CD8-positive, alpha-beta memory T cell (primary cell): ENCODE data around the gene SPAG6. TPM values are rescaled to one million over a fixed set of nuclear protein-coding genes. Genes with fewer than 3 reads are reported as not detected.

ENCODE experiments used
- CTCF ChIA-PET: fragments of 350-600 bp; sonication (Branson Sonifier 250); formaldehyde crosslinking; loops from one replicate; lab custom pipeline; 2021; ENCODE audit warnings: antibody characterized with exemption; lab: Charles Lee
- POLR2A ChIA-PET: fragments of 350-600 bp; sonication (Branson Sonifier 250); formaldehyde crosslinking; loops from one replicate; lab custom pipeline; 2021; ENCODE audit warnings: antibody characterized with exemption; lab: Charles Lee
- DNase-seq, 5 donors: peaks; one replicate each; pipeline versions ENCODE4 v3.0.0 to v3.0.0-alpha.2; 2020 to 2022; ENCODE audit warnings: mixed read lengths in 1 of 5
- H3K27ac ChIP-seq: one replicate; pipeline ENCODE4 v1.7.0; 2013; ENCODE audit warnings: low read depth, mild to moderate bottlenecking, low read length, moderate library complexity
- H3K27me3 ChIP-seq: 2 replicates; pipeline ENCODE4 v1.7.0; 2013; ENCODE audit warnings: low read length, mild to moderate bottlenecking; ENCODE audit not compliant: insufficient read depth, poor library complexity, severe bottlenecking
- H3K36me3 ChIP-seq: 2 replicates; pipeline ENCODE4 v1.7.0; 2013; ENCODE audit warnings: mild to moderate bottlenecking, low read length, moderate library complexity; ENCODE audit not compliant: insufficient read depth
- H3K4me1 ChIP-seq: 2 replicates; pipeline ENCODE4 v1.7.0; 2013; ENCODE audit warnings: mild to moderate bottlenecking, low read length, moderate library complexity; ENCODE audit not compliant: insufficient read depth
- H3K4me3 ChIP-seq: 2 replicates; pipeline ENCODE4 v1.7.0; 2013; ENCODE audit warnings: mild to moderate bottlenecking, low read length
- H3K9me3 ChIP-seq: 2 replicates; pipeline ENCODE4 v1.7.0; 2013; ENCODE audit warnings: mild to moderate bottlenecking, low read length
- H3K27ac Mint-ChIP-seq, 8 donors: one replicate each; pipeline ENCODE4 v1.8.0; 2020 to 2021; ENCODE audit warnings: mixed read lengths in 8 of 8, mild to moderate bottlenecking in 6 of 8, inconsistent platforms in 3 of 8, moderate library complexity in 3 of 8
- H3K27me3 Mint-ChIP-seq, 2 donors: one replicate each; pipeline ENCODE4 v1.8.0; 2020 to 2021; ENCODE audit warnings: mixed read lengths in 2 of 2, mild to moderate bottlenecking in 1 of 2, moderate library complexity in 1 of 2
- H3K36me3 Mint-ChIP-seq, 3 donors: one replicate each; pipeline ENCODE4 v1.8.0; 2020 to 2021; ENCODE audit warnings: mixed read lengths in 3 of 3, inconsistent platforms in 1 of 3, mild to moderate bottlenecking in 1 of 3
- H3K4me1 Mint-ChIP-seq, 3 donors: one replicate each; pipeline ENCODE4 v1.8.0; 2020 to 2021; ENCODE audit warnings: mixed read lengths in 3 of 3, inconsistent platforms in 1 of 3, mild to moderate bottlenecking in 1 of 3
- H3K4me3 Mint-ChIP-seq, 7 donors: one replicate each; pipeline ENCODE4 v1.8.0; 2020 to 2021; ENCODE audit warnings: mixed read lengths in 7 of 7, mild to moderate bottlenecking in 6 of 7, moderate library complexity in 4 of 7, inconsistent platforms in 2 of 7
- H3K9me3 Mint-ChIP-seq, 5 donors: one replicate each; pipeline ENCODE4 v1.8.0; 2020 to 2022; ENCODE audit warnings: mixed read lengths in 5 of 5, mild to moderate bottlenecking in 3 of 5, moderate library complexity in 2 of 5, inconsistent platforms in 1 of 5
- polyA plus RNA-seq: library from polyadenylated mRNA; unstranded; fragments of 300-500 nt; fragmentation: Illumina TruSeq; gene quantifications from one replicate; pipeline ENCODE4 v1.2.3, GENCODE V29; 2021
- total RNA-seq, 2 experiments: library from RNA; stranded (reverse); gene quantifications; one replicate each; pipeline ENCODE4 v1.2.3, GENCODE V29; 2021

The SPAG6 gene
- total and polyA plus RNA-seq, 3 experiments from 2014 or later = 0.22 TPM; not detected in 2

- Mint-ChIP-seq H3K9me3 (no peaks in the 10 kb centered on the region), H3K27ac (no peak overlapping the region), H3K4me3 (no peak overlapping the region), H3K27me3 (peaks cover 3 to 27% of the 10 kb centered on the region in 2 donors), H3K36me3 (no peaks in the 10 kb centered on the region), H3K4me1 (peaks cover 6 to 27% (median 18%) of the 10 kb centered on the region in 3 donors)
- Histone ChIP-seq H3K36me3 (no peaks in the 10 kb centered on the region), H3K4me3 (no peak overlapping the region), H3K9me3 (no peaks in the 10 kb centered on the region), H3K27me3 (no peaks in the 10 kb centered on the region), H3K27ac (no peak overlapping the region), H3K4me1 (peaks cover 3% of the 10 kb centered on the region)
- no peak for DNase-seq
- CTCF ChIA-PET = no interaction called here
- POLR2A ChIA-PET = no interaction called here
Observed at GRCh38 chr10:22368402-22368801, 23.1 kb downstream of the SPAG6 start.

GRCh38 chr10:22368981-22369380 lies 23.7 kb downstream of the SPAG6 start:
- Mint-ChIP-seq H3K4me1 (peaks cover 6 to 27% (median 18%) of the 10 kb centered on the region in 3 donors), H3K36me3 (no peaks in the 10 kb centered on the region), H3K27ac (no peak overlapping the region), H3K9me3 (no peaks in the 10 kb centered on the region), H3K4me3 (no peak overlapping the region), H3K27me3 (peaks cover 3 to 23% of the 10 kb centered on the region in 2 donors)
- Histone ChIP-seq H3K27me3 (no peaks in the 10 kb centered on the region), H3K9me3 (no peaks in the 10 kb centered on the region), H3K4me3 (no peak overlapping the region), H3K4me1 (peaks cover 3% of the 10 kb centered on the region), H3K27ac (no peak overlapping the region), H3K36me3 (no peaks in the 10 kb centered on the region)
- ChIA-PET CTCF (no interaction called here), POLR2A (no interaction called here)
- DNase-seq = no peak

GRCh38 chr10:22369434-22370072 lies 24.3 kb downstream of the SPAG6 start:
- no peaks in the 10 kb centered on the region for H3K36me3 ChIP-seq
- no peak overlapping the region for H3K4me3 Mint-ChIP-seq
- POLR2A ChIA-PET = interaction anchor here (1.4 kb wide), 1 partner anchor 67 kb away, joined by 4 read pairs; no protein-coding TSS in a partner anchor
- no peaks in the 10 kb centered on the region for H3K27me3 ChIP-seq
- H3K27ac Mint-ChIP-seq = no peak overlapping the region
- H3K9me3 ChIP-seq = no peaks in the 10 kb centered on the region
- no peak overlapping the region for H3K27ac ChIP-seq
- peaks cover 6 to 27% (median 18%) of the 10 kb centered on the region in 3 donors for H3K4me1 Mint-ChIP-seq
- H3K9me3 Mint-ChIP-seq = no peaks in the 10 kb centered on the region
- CTCF ChIA-PET = no interaction called here
- peaks cover 3% of the 10 kb centered on the region for H3K4me1 ChIP-seq
- no peaks in the 10 kb centered on the region for H3K36me3 Mint-ChIP-seq
- no peak overlapping the region for H3K4me3 ChIP-seq
- H3K27me3 Mint-ChIP-seq = peaks cover 3 to 17% of the 10 kb centered on the region in 2 donors
- no peak for DNase-seq

GRCh38 chr10:22370320-22370719 lies 25.0 kb downstream of the SPAG6 start:
- no peak for DNase-seq
- Mint-ChIP-seq H3K27me3 (peaks cover 3 to 11% of the 10 kb centered on the region in 2 donors), H3K4me3 (no peak overlapping the region), H3K4me1 (peaks cover 6 to 27% (median 18%) of the 10 kb centered on the region in 3 donors), H3K27ac (peak overlapping the region in 1 of 8 donors; percentile 9), H3K9me3 (no peaks in the 10 kb centered on the region), H3K36me3 (no peaks in the 10 kb centered on the region)
- no peaks in the 10 kb centered on the region for H3K9me3 ChIP-seq
- no peaks in the 10 kb centered on the region for H3K27me3 ChIP-seq
- no peaks in the 10 kb centered on the region for H3K36me3 ChIP-seq
- H3K4me1 ChIP-seq = peaks cover 3% of the 10 kb centered on the region
- ChIA-PET CTCF (no interaction called here), POLR2A (interaction anchor here (1.4 kb wide), 1 partner anchor 67 kb away, joined by 4 read pairs; no protein-coding TSS in a partner anchor)
- H3K27ac ChIP-seq = no peak overlapping the region
- H3K4me3 ChIP-seq = no peak overlapping the region

GRCh38 chr10:22372298-22372697 lies 27.0 kb downstream of the SPAG6 start:
- peaks cover 5 to 22% (median 17%) of the 10 kb centered on the region in 3 donors for H3K4me1 Mint-ChIP-seq
- POLR2A ChIA-PET = interaction anchor here (0.6 to 1.5 kb wide), 2 partner anchors 28 to 64 kb away, joined by 4 to 6 read pairs; no protein-coding TSS in a partner anchor
- no peak for DNase-seq
- no peak overlapping the region for H3K27ac ChIP-seq
- peaks cover 3% of the 10 kb centered on the region for H3K4me1 ChIP-seq
- CTCF ChIA-PET = no interaction called here
- H3K9me3 ChIP-seq = no peaks in the 10 kb centered on the region
- no peak overlapping the region for H3K4me3 Mint-ChIP-seq
- H3K27me3 Mint-ChIP-seq = peaks cover 0 to 2% of the 10 kb centered on the region in 2 donors
- no peaks in the 10 kb centered on the region for H3K36me3 ChIP-seq
- no peaks in the 10 kb centered on the region for H3K36me3 Mint-ChIP-seq
- H3K9me3 Mint-ChIP-seq = no peaks in the 10 kb centered on the region
- no peaks in the 10 kb centered on the region for H3K27me3 ChIP-seq
- no peak overlapping the region for H3K4me3 ChIP-seq
- no peak overlapping the region for H3K27ac Mint-ChIP-seq

- Histone ChIP-seq H3K27ac (no peak overlapping the region), H3K4me1 (peaks cover 3% of the 10 kb centered on the region), H3K36me3 (no peaks in the 10 kb centered on the region), H3K27me3 (no peaks in the 10 kb centered on the region), H3K9me3 (no peaks in the 10 kb centered on the region), H3K4me3 (no peak overlapping the region)
- Mint-ChIP-seq H3K9me3 (no peaks in the 10 kb centered on the region), H3K27ac (no peak overlapping the region), H3K27me3 (peaks cover 0 to 2% of the 10 kb centered on the region in 2 donors), H3K4me1 (peaks cover 3 to 17% (median 11%) of the 10 kb centered on the region in 3 donors), H3K4me3 (no peak overlapping the region), H3K36me3 (no peaks in the 10 kb centered on the region)
- DNase-seq = no peak
- POLR2A ChIA-PET = interaction anchor here (1.5 kb wide), 1 partner anchor 64 kb away, joined by 4 read pairs; no protein-coding TSS in a partner anchor
- CTCF ChIA-PET = no interaction called here
Observed at GRCh38 chr10:22372917-22373316, 27.6 kb downstream of the SPAG6 start.

GRCh38 chr10:22374489-22375126 lies 29.3 kb downstream of the SPAG6 start:
- Mint-ChIP-seq H3K36me3 (no peaks in the 10 kb centered on the region), H3K27ac (no peak overlapping the region), H3K27me3 (peaks cover 0 to 2% of the 10 kb centered on the region in 2 donors), H3K9me3 (no peaks in the 10 kb centered on the region), H3K4me3 (no peak overlapping the region), H3K4me1 (peaks cover 2 to 13% (median 6%) of the 10 kb centered on the region in 3 donors)
- H3K4me1 ChIP-seq = peaks cover 3% of the 10 kb centered on the region
- no peak for DNase-seq
- H3K9me3 ChIP-seq = no peaks in the 10 kb centered on the region
- no peaks in the 10 kb centered on the region for H3K36me3 ChIP-seq
- H3K27ac ChIP-seq = no peak overlapping the region
- POLR2A ChIA-PET = interaction anchor here (0.6 kb wide), 1 partner anchor 88 kb away, joined by 6 read pairs; no protein-coding TSS in a partner anchor
- H3K4me3 ChIP-seq = no peak overlapping the region
- CTCF ChIA-PET = no interaction called here
- H3K27me3 ChIP-seq = no peaks in the 10 kb centered on the region

GRCh38 chr10:22379059-22379458 lies 33.8 kb downstream of the SPAG6 start:
- Mint-ChIP-seq H3K9me3 (no peaks in the 10 kb centered on the region), H3K27me3 (peaks cover 0 to 7% of the 10 kb centered on the region in 2 donors), H3K4me1 (no peaks in the 10 kb centered on the region), H3K27ac (peak overlapping the region in 1 of 8 donors; percentile 26), H3K4me3 (no peak overlapping the region), H3K36me3 (no peaks in the 10 kb centered on the region)
- H3K4me3 ChIP-seq = no peak overlapping the region
- H3K27ac ChIP-seq = no peak overlapping the region
- no peaks in the 10 kb centered on the region for H3K4me1 ChIP-seq
- CTCF ChIA-PET = no interaction called here
- DNase-seq = no peak
- POLR2A ChIA-PET = no interaction called here
- H3K27me3 ChIP-seq = no peaks in the 10 kb centered on the region
- no peaks in the 10 kb centered on the region for H3K36me3 ChIP-seq
- no peaks in the 10 kb centered on the region for H3K9me3 ChIP-seq
